Large intestine (tissue), 12 donors: ENCODE results near the gene SYTL3. TPM values are rescaled to one million over a fixed set of nuclear protein-coding genes. Genes with fewer than 3 reads are reported as not detected.
"Not testable (repeated sequence)": the region's sequence is repeated elsewhere in the genome, so short reads cannot be mapped to it uniquely, and the experiment has no call there.

Experiments used
- DNase-seq, 2 donors: peaks; one replicate each; pipeline versions ENCODE4 v3.0.0 to v3.0.0-alpha.2; 2013
- H3K27ac ChIP-seq: one replicate; pipeline ENCODE4 v1.5.1; 2013; ENCODE audit warnings: low read length
- H3K27me3 ChIP-seq: 2 replicates; pipeline ENCODE4 v1.6.1; 2013; ENCODE audit warnings: low read length; ENCODE audit not compliant: control insufficient read depth, insufficient read depth
- H3K36me3 ChIP-seq: 2 replicates; pipeline ENCODE4 v1.6.1; 2013; ENCODE audit warnings: low read length; ENCODE audit not compliant: control insufficient read depth, insufficient read depth
- H3K4me1 ChIP-seq: one replicate; pipeline ENCODE4 v1.6.1; 2013; ENCODE audit warnings: low read length; ENCODE audit not compliant: control insufficient read depth, insufficient read depth
- H3K4me3 ChIP-seq: one replicate; pipeline ENCODE4 v1.5.1; 2013; ENCODE audit warnings: low read length
- H3K9me3 ChIP-seq: one replicate; pipeline ENCODE4 v1.6.1; 2013; ENCODE audit warnings: mild to moderate bottlenecking, low read depth, low read length, moderate library complexity; ENCODE audit not compliant: control insufficient read depth
- WGBS: methylation state at CpG from one replicate; pipeline ENCODE4 v1.1.5; 2013; ENCODE audit warnings: low lambda C conversion rate; ENCODE audit not compliant: insufficient coverage; 5-methylcytosine and 5-hydroxymethylcytosine counted together
- long read RNA-seq, 11 donors: transcript quantifications; one replicate each; lab custom pipeline, GENCODE V29; 2026
- polyA plus RNA-seq: library from polyadenylated mRNA; unstranded; fragments of 120-200 nt; gene quantifications from one replicate; pipeline ENCODE4 v1.2.1, GENCODE V29; 2013

The SYTL3 gene, protein sequence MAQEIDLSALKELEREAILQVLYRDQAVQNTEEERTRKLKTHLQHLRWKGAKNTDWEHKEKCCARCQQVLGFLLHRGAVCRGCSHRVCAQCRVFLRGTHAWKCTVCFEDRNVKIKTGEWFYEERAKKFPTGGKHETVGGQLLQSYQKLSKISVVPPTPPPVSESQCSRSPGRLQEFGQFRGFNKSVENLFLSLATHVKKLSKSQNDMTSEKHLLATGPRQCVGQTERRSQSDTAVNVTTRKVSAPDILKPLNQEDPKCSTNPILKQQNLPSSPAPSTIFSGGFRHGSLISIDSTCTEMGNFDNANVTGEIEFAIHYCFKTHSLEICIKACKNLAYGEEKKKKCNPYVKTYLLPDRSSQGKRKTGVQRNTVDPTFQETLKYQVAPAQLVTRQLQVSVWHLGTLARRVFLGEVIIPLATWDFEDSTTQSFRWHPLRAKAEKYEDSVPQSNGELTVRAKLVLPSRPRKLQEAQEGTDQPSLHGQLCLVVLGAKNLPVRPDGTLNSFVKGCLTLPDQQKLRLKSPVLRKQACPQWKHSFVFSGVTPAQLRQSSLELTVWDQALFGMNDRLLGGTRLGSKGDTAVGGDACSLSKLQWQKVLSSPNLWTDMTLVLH
- 2.5 TPM for polyA plus RNA-seq
- long read RNA-seq, donor 1 = 0 reads
- long read RNA-seq, donor 2, partial matches to known transcripts = 454 of 501 reads
- long read RNA-seq, donor 2, other reads (novel, unspliced or antisense) = 47 of 501 reads
- long read RNA-seq, donor 3 = 0 reads
- long read RNA-seq, donor 4 = 0 reads
- long read RNA-seq, donor 5 = 0 reads
- long read RNA-seq, donor 6, partial matches to known transcripts = 401 of 432 reads
- long read RNA-seq, donor 6, other reads (novel, unspliced or antisense) = 31 of 432 reads
- long read RNA-seq, donor 7 = 0 reads
- long read RNA-seq, donor 8 = 0 reads
- long read RNA-seq, donor 9, partial matches to known transcripts = 0 of 2 reads
- long read RNA-seq, donor 9, other reads (novel, unspliced or antisense) = 0 of 2 reads
- long read RNA-seq, donor 10, partial matches to known transcripts = 255 of 336 reads
- long read RNA-seq, donor 10, other reads (novel, unspliced or antisense) = 80 of 336 reads
- long read RNA-seq, donor 11 = 0 reads

DNA sequence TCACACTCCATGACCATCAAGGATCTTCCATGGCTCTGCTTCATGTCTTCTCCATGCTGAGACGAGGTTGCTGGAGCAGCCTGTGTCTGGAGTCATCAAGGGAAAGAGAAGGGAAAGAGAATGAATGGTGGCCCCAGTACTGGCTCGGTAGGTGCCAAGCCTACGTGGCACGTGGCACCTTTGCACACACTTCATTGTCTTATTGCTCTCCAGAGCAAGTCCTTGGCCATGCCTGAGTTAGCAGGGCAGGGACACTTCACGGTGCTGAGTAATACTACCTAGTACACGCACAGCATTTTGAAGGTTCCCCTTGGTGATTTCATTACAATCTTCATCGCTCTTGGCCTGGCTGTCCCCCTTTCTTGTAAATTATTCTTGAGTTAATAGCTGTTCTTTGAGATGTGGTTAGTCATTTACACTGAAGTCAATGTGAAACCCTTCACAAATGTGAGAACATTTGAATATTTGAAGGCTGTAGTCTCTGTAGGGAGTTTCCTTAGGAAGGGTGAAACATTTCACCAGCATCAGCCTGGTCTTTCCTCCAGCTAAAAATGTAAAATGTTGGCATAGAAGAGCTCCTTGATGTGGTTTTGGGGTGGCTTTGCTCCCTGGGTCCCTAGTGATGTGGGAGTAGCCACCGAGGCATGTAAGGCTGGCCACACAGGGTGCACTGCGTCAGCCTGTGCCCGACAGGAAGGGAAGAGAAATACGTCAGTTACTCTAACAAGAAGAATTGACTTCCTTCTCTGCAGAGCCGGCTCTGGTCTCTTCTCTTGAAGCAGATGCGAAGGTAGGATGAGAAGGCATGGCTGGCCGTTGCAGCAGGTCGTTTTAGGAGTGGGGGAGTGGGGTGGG, at the start of gene SYTL3:
Gene SYTL3, plus strand, starts transcription at position 766 of the 855 bp plus-strand sequence. CDS start 13,215 bp downstream, outside the sequence.
- Histone ChIP-seq H3K27ac (no peak within 1 kb of the TSS), H3K36me3 (no peaks in the 10 kb centered on the region), H3K4me3 (no peak within 1 kb of the TSS), H3K27me3 (no peaks in the 10 kb centered on the region), H3K9me3 (no peaks in the 10 kb centered on the region), H3K4me1 (peaks cover 12% of the 10 kb centered on the region)
- 74% methylated on average over 5 of the region's 15 CpGs for WGBS
- peak in 1 of 2 donors; percentile 18 for DNase-seq

DNA sequence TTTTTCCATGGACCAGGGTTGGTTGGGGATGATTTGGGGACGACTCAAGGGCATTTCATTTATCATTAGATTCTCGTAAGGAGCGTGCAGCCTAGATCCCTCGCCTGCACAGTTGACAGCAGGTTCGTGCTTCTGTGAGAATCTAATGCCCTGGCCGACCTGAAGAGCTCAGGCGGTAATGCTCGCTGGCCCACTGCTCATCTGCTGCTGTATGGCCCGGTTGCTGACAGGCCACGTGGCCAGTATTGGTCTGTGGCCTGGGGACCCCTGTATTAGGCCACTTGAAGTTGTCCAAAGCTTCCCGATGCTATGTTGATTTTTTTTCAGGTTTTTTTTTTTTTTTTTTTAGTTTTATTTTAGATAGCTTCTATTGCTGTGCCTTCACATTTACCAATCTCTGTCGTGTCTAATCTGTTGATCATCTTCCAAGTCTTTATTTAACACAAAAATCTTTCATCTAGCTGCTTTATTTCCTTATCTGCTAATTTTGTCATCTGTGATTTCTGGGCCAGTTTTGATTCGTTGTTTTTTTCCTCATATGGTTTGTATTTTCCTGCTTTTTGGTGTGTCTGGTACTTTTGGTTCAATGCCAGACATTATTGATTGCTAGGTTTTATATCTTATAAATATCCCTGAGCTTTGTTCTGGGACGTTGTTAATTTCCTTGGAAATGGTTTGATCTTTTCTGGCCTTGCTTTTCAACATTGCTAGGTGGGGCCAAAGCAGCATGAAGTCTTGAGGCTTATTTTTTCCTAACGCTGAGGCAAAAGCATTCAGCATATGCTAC, 46.4 kb upstream of the SYTL3 start:
- Histone ChIP-seq H3K9me3 (no peaks in the 10 kb centered on the region), H3K4me3 (no peak overlapping the region), H3K27ac (no peak overlapping the region), H3K4me1 (no peaks in the 10 kb centered on the region), H3K27me3 (no peaks in the 10 kb centered on the region), H3K36me3 (peaks cover 64% of the 10 kb centered on the region)
- WGBS = 91% methylated on average over 3 of the region's 15 CpGs
- DNase-seq = no peak

DNA sequence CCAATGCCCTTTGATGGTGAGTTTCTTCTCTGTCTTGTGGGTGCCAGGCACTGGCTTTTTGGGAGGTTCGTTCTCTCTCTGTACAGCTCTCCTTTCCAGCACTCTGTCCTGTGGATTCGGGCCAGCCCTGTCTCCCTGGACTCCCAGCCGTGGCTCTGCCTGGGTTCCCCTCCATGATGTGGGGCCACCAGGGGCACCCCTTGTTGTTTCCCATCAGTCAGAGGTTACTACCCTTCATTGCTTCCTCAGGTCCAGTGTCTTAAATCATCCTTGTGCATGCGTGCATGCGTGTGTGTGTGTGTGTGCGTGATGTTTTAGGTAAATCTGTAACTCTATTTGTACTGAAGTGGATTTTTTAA, 45.8 kb upstream of the SYTL3 start:
- Histone ChIP-seq H3K36me3 (peaks cover 63% of the 10 kb centered on the region), H3K27ac (no peak overlapping the region), H3K4me1 (no peaks in the 10 kb centered on the region), H3K4me3 (no peak overlapping the region), H3K9me3 (no peaks in the 10 kb centered on the region), H3K27me3 (no peaks in the 10 kb centered on the region)
- no peak for DNase-seq
- WGBS = no CpG with 5 or more reads among the region's 6 CpGs

DNA sequence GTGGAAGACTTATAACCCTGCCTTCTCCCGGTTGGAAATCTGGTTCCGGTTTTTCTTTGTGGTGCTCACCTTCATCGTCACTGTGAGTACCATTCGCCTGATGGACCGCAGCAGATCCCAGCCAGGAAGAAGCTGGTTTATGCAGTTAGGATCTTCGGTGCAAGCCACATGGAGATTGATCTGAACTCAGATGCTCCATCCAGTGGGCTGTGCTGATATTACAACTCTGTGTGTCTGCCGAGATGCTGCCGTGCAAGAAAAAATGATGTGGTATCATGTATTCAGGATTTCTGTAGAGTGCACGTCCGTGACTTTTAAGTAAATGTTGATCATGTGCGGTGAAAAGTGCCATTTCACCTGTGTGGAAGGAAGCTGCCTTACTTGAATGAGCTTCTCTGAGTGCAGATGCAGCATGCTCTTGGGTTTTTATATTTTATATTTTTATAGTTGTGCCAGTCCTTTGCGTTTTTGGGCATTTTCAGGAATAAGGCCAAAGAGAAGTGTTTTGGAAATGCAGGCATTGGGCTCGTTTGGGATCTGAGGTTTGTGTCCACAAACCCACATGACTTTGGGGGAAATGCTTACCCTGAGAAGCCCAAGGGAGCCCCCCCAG, 44.5 kb upstream of the SYTL3 start:
- peak; percentile 65 for DNase-seq
- Histone ChIP-seq H3K27me3 (no peaks in the 10 kb centered on the region), H3K27ac (no peak overlapping the region), H3K4me1 (no peaks in the 10 kb centered on the region), H3K36me3 (peaks cover 66% of the 10 kb centered on the region), H3K9me3 (no peaks in the 10 kb centered on the region), H3K4me3 (no peak overlapping the region)
- 78% methylated on average over 4 of the region's 13 CpGs for WGBS

DNA sequence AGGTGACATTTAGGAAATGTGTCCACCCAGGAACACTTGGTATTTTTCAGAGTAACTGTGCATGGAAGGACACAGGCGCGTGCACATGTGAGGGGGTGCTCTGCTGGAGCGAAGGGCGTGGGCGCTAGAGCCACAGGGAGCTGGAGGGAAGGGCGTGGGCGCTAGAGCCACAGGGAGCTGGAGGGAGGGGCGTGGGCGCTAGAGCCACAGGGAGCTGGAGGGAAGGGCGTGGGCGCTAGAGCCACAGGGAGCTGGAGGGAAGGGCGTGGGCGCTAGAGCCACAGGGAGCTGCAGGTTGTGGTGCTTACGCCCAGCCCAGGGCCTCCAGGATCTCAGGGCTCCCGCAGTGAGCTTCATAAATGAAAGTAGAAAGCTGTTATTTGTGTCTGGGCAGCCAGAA, 43.8 kb upstream of the SYTL3 start:
- H3K27me3 ChIP-seq, H3K9me3 ChIP-seq, H3K4me1 ChIP-seq, H3K4me3 ChIP-seq, DNase-seq, H3K27ac ChIP-seq: not testable (repeated sequence)
- H3K36me3 ChIP-seq = peaks cover 71% of the 10 kb centered on the region
- WGBS = no CpG with 5 or more reads among the region's 15 CpGs

DNA sequence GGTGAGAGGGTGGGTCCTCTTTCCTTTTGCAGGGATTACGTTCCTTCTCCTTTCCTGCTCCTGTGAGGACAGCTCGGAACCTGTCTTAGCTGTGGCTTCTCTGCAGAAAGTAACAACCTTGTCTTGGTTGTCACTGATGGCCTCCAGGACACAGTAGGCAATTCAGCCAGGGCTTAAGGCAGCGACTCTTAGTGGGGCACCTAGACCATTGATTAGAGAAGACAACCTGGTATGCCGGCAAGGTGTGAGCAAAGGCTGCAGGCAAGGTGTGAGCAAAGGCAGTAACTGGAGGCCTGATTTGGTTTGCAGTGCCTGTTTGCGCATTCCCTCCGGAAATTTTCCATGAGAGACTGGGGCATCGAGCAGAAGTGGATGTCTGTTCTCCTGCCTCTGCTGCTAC, 42.9 kb upstream of the SYTL3 start:
- no peaks in the 10 kb centered on the region for H3K27me3 ChIP-seq
- no peaks in the 10 kb centered on the region for H3K9me3 ChIP-seq
- no peak for DNase-seq
- no CpG with 5 or more reads among the region's 7 CpGs for WGBS
- H3K36me3 ChIP-seq = peaks cover 69% of the 10 kb centered on the region
- H3K27ac ChIP-seq = no peak overlapping the region
- no peak overlapping the region for H3K4me3 ChIP-seq
- H3K4me1 ChIP-seq = no peaks in the 10 kb centered on the region

DNA sequence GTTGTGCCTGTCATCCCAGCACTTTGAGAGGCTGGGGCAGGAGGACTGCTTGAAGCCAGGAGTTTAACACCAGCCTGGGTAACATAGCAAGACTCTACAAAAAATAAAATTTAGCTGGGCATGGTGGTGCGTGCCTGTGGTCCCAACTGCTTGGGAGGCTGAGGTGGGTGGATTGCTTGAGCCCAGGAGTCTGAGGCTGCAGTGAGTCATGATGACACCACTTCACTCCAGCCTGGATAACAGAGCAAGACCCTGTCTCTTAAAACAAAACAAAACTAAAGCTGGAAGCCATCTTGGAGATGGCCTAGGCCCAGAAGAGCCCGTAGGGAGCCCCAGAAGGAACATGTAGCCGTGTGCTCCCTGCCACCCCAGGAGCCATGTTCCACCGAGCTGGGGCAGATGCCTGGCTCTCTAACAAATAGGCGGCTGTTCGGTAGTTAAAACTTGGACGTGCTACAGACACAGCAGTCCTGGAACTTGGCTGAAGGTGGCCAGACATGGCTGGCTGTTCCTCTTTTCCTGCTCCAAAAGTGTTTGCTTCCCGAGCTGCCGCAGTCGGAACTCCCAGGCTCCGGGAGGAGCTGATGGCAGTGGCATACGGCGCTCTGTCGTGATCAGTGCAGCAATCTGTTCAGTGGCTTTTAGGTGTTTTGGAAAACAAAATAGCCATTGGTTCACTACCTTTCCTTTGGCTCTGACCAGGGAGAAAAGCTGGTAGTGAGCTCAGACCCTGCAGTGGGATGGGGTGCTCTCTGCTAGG, 42.3 kb upstream of the SYTL3 start:
- Histone ChIP-seq H3K9me3 (no peaks in the 10 kb centered on the region), H3K36me3 (peaks cover 64% of the 10 kb centered on the region), H3K27ac (no peak overlapping the region), H3K4me3 (no peak overlapping the region), H3K27me3 (no peaks in the 10 kb centered on the region), H3K4me1 (no peaks in the 10 kb centered on the region)
- no peak for DNase-seq
- no CpG with 5 or more reads among the region's 14 CpGs for WGBS

DNA sequence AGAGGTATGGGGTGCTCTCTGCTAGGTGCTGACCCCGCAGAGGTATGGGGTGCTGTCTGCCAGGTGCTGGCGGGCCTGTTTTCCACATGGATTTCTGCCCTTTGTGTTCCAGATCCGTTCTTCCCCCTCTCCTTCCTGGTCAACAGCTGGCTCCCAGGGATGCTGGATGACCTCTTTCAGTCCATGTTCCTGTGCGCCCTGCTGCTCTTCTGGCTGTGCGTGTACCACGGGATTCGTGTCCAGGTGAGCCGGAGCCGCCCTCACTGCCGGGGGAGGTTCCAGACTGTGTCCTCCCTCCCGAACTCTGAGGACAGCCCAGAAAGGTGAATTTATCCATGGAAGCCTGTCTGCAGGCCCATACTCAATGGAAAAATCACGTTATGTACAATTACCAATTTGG, 41.6 kb upstream of the SYTL3 start:
- 100% methylated on average over 1 of the region's 12 CpGs for whole genome bisulfite sequencing
- Histone ChIP-seq H3K36me3 (peaks cover 60% of the 10 kb centered on the region), H3K27ac (no peak overlapping the region), H3K27me3 (no peaks in the 10 kb centered on the region), H3K4me1 (no peaks in the 10 kb centered on the region), H3K4me3 (no peak overlapping the region), H3K9me3 (no peaks in the 10 kb centered on the region)
- DNase-seq = no peak
